GM21390 (cell line): Measurements from ENCODE around the gene FMNL3.

ENCODE experiments used
- ATAC-seq: cut with Tn5 transposase; IDR thresholded peaks from one replicate; pipeline ENCODE4 v1.9.1; 2021; ENCODE audit not compliant: unreplicated experiment

FMNL3 gene

GRCh38 chr12:49655595-49656236 is 51.5 kb downstream of the FMNL3 start:
- ATAC-seq: no peak

- no peak for ATAC-seq
Observed at GRCh38 chr12:49654715-49655114, 52.5 kb downstream of the FMNL3 start.

GRCh38 chr12:49652921-49653520 is 54.2 kb downstream of the FMNL3 start:
- ATAC-seq: no peak

- no peak for ATAC-seq
Observed at GRCh38 chr12:49651855-49652254, 55.4 kb downstream of the FMNL3 start.

- no peak for ATAC-seq
Observed at GRCh38 chr12:49649892-49650291, 57.3 kb downstream of the FMNL3 start.

- ATAC-seq: no peak
Observed at GRCh38 chr12:49649445-49649844, 57.8 kb downstream of the FMNL3 start.

- no peak for ATAC-seq
Observed at GRCh38 chr12:49648712-49649003, 58.5 kb downstream of the FMNL3 start.

- ATAC-seq: no peak
Observed at GRCh38 chr12:49647827-49648711, 59.1 kb downstream of the FMNL3 start.

- ATAC-seq: no peak
Observed at GRCh38 chr12:49646871-49647654, 60.1 kb downstream of the FMNL3 start.

GRCh38 chr12:49646331-49646830 is 60.8 kb downstream of the FMNL3 start:
- ATAC-seq: no peak

- no peak for ATAC-seq
Observed at GRCh38 chr12:49645146-49646039, 61.8 kb downstream of the FMNL3 start.

GRCh38 chr12:49644620-49644994 is 62.6 kb downstream of the FMNL3 start:
- ATAC-seq: no peak

GRCh38 chr12:49643961-49644619 is 63.1 kb downstream of the FMNL3 start:
- no peak for ATAC-seq

GRCh38 chr12:49643135-49643534 is 64.1 kb downstream of the FMNL3 start:
- no peak for ATAC-seq

- ATAC-seq: no peak
Observed at GRCh38 chr12:49642370-49642802, 64.8 kb downstream of the FMNL3 start.

GRCh38 chr12:49641748-49642369 is 65.3 kb downstream of the FMNL3 start:
- no peak for ATAC-seq

GRCh38 chr12:49636979-49637755 is 70.0 kb downstream of the FMNL3 start:
- ATAC-seq: no peak

- ATAC-seq: no peak
Observed at GRCh38 chr12:49636574-49636973, 70.6 kb downstream of the FMNL3 start.
